ENCODE data around the gene NPAS1. TPM values are rescaled to one million over a fixed set of nuclear protein-coding genes. Genes with fewer than 3 reads are reported as not detected.

Gene NPAS1
- total RNA-seq, 2 experiments from 2014 or later = not detected

DNA sequence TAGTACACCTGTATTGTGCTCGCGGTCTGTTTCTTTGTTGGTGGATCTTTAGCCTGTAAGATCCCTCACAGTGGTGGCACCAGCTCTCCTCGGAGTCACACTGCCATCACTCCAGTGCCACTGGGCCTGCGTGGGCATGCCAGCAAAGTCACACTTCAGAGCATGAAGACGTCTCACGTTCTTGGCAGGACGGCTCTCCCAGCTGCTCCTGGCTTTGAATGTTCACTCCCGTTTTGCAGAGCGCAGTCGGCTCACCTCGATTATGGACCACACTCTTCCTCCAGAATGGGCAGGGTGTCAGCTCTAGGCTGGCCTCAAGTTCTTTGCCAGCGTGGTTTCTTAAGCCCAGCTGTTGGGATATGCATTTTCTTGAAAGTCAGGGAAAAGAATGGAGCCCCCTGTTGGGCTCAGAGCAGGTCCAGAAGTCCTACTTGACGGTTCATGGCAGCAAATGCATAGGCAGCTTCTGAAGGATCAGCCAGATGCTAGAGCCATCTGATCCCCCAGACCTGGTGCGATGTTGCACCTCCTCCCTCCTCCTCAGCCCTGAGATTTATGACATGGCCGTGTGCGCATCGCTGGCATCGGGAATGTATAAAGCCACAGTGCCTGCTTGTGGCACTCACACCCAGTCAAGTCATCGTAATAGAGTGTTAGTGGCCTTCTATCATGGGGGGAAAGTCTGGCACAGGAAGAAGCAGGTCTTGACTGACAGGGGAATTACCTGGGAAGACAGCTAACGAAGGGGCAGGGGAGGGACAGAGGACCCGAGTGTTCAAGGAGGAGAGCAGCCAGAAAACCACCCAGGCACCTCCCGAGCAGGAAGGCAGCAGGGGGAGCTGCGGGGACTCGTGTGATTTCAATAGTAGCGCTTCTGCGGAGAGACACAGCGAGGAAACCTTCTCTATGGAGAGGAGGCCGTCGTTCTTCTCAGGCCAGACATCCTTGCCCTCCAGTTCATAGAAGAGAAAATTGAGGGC is 40.2 kb upstream of the NPAS1 start:
- ATAC-seq (no peak), DNase-seq (no peak)
- Mint-ChIP-seq H3K4me3 (no peak overlapping the region), H3K36me3 (ENCODE audit: low read depth) (peaks cover 4% of the 10 kb centered on the region), H3K27me3 (ENCODE audit: low read depth) (no peaks in the 10 kb centered on the region), H3K27ac (peak overlapping the region; percentile 19), H3K4me1 (ENCODE audit: low read depth) (peaks cover 36% of the 10 kb centered on the region), H3K9me3 (ENCODE audit: insufficient read depth) (no peaks in the 10 kb centered on the region)
- POLR2A ChIA-PET = no interaction called here
- CTCF ChIA-PET = interaction anchor here (0.9 to 1.3 kb wide), 2 partner anchors 9 to 34 kb away, joined by 3 read pairs; no protein-coding TSS in a partner anchor

DNA sequence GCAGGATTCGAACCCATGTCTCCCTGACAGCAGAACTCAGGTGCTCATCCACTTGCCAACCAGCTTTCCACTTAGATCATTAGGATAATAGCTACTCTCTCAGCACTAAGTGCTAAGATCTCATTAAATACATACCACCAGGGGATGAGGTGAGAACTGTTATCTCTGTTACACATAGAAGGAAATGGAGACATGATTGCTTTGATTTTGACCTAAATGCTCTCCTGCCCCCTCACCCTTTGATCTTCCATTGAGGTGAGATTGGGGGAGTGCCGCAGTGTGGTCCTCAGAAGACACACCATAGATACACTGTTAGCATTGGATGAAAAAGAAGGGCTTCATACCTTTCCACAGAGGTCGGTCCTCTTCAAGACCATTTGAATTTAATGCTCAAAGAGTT is 38.9 kb upstream of the NPAS1 start:
- no peaks in the 10 kb centered on the region for H3K27me3 Mint-ChIP-seq (ENCODE audit: low read depth)
- no peak overlapping the region for H3K27ac Mint-ChIP-seq
- H3K9me3 Mint-ChIP-seq (ENCODE audit: insufficient read depth) = no peaks in the 10 kb centered on the region
- ATAC-seq = no peak
- ChIA-PET CTCF (no interaction called here), POLR2A (no interaction called here)
- peaks cover 36% of the 10 kb centered on the region for H3K4me1 Mint-ChIP-seq (ENCODE audit: low read depth)
- no peak for DNase-seq
- H3K36me3 Mint-ChIP-seq (ENCODE audit: low read depth) = peaks cover 4% of the 10 kb centered on the region
- H3K4me3 Mint-ChIP-seq = no peak overlapping the region

DNA sequence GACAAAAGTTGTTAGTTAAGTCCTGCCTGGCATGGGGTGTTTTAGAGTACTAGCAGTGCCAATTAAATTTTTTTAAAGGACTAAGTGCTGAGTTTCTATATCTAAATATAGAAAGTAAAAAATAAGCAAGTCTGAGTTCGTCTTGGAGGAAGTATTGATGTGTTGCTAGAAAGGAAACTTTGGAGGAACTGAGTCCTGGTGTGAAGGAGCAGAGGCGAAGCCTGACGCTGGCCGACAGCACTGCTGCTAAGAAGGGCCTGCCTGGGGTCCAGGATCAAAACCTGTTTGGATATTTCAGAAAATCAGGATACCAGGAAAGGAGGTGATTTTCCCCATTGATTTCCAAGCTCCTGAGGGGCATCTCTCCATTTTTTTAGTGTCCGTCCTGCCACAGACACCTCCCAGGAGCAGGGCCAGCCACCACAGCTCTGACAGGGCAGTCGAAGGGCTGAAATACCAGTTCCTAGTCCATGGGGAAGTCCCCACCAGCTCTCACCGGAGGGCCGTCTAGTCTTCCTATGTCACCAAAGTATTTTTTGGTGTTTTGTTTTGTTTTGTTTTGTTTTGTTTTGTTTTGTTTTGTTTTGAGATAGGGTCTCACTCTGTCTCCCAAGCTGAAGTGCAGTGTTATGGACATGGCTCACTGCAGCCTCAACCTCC is 38.2 kb upstream of the NPAS1 start:
- DNase-seq = no peak
- Mint-ChIP-seq H3K27me3 (ENCODE audit: low read depth) (no peaks in the 10 kb centered on the region), H3K9me3 (ENCODE audit: insufficient read depth) (no peaks in the 10 kb centered on the region), H3K4me3 (no peak overlapping the region), H3K4me1 (ENCODE audit: low read depth) (peaks cover 36% of the 10 kb centered on the region), H3K27ac (no peak overlapping the region), H3K36me3 (ENCODE audit: low read depth) (peaks cover 4% of the 10 kb centered on the region)
- ChIA-PET CTCF (no interaction called here), POLR2A (no interaction called here)
- ATAC-seq = no peak

DNA sequence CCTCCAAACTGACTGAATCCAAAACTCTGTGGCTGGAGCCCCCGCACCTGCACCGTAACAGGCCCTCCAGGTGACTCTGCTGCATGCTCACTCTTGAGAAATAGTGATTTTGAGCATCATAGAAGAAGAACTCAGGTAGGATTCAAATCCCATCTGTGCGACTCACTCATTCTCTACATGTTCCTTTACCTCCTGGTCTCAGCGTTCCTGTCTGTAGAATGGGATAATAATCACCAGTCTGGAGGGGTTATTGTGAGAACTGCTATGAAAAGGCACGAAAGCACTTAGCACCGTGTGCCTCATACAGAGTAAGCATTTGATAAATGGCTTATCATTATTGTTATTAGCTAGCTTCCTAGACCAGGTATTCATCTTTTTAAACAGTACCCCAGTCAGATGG is 36.5 kb upstream of the NPAS1 start:
- ATAC-seq (no peak), DNase-seq (no peak)
- H3K9me3 Mint-ChIP-seq (ENCODE audit: insufficient read depth) = no peaks in the 10 kb centered on the region
- CTCF ChIA-PET = interaction anchor here (1.0 to 1.2 kb wide), 3 partner anchors 18 to 30 kb away, joined by 3 to 5 read pairs (median 3); no protein-coding TSS in a partner anchor
- POLR2A ChIA-PET = no interaction called here
- H3K4me3 Mint-ChIP-seq = no peak overlapping the region
- H3K4me1 Mint-ChIP-seq (ENCODE audit: low read depth) = peaks cover 23% of the 10 kb centered on the region
- H3K27ac Mint-ChIP-seq = no peak overlapping the region
- H3K27me3 Mint-ChIP-seq (ENCODE audit: low read depth) = no peaks in the 10 kb centered on the region
- peaks cover 4% of the 10 kb centered on the region for H3K36me3 Mint-ChIP-seq (ENCODE audit: low read depth)

DNA sequence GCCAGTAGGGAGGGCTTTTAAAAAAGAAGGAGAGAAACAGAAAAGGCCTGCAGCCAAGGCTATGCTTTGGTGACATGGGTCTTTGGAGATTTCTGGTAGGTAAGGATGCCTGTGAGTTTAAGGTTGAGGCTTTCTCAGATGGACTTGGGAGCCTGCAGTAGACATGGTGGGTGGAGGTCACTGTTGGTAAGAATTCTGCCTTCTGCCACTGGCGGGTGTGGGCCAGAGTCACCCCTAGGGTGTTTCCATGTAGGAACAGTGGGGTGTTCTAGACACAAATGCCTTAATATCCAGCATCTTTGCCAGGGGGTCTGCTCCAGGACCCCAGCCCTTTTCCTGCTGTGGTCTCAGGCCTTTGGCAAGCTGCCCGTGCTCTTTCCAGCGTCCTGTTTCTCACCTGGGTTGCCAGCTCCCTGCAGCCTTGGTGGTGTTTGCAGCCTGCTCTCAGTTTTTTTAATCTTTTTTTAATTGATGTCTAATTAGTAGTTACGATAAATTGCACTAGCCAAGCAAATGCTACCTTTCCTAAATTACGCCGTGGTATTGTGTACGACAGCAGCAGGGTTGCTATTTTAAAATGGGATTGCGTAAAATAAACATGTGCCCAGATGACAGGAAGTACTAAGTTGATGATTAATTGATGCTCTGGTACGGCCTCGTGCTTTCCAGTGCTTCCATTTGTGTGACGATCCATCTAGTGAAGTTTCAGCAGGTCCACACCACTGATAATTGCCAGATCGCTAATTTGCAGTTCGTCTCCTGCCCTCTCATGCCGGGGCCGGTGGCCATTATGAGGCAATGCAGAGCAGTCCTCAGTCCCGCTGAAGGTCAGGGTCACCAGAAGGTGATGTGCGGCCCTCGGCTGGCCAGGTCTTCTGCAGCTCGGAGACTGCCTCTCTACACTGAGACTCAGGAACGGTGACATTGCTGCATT is 35.3 kb upstream of the NPAS1 start:
- Mint-ChIP-seq H3K27ac (no peak overlapping the region), H3K4me1 (ENCODE audit: low read depth) (peaks cover 17% of the 10 kb centered on the region), H3K36me3 (ENCODE audit: low read depth) (peaks cover 9% of the 10 kb centered on the region), H3K4me3 (no peak overlapping the region), H3K9me3 (ENCODE audit: insufficient read depth) (no peaks in the 10 kb centered on the region), H3K27me3 (ENCODE audit: low read depth) (no peaks in the 10 kb centered on the region)
- ATAC-seq (no peak), DNase-seq (no peak)
- POLR2A ChIA-PET = no interaction called here
- CTCF ChIA-PET = interaction anchor here (1.0 to 1.1 kb wide), 2 partner anchors 19 to 29 kb away, joined by 3 to 5 read pairs; no protein-coding TSS in a partner anchor

DNA sequence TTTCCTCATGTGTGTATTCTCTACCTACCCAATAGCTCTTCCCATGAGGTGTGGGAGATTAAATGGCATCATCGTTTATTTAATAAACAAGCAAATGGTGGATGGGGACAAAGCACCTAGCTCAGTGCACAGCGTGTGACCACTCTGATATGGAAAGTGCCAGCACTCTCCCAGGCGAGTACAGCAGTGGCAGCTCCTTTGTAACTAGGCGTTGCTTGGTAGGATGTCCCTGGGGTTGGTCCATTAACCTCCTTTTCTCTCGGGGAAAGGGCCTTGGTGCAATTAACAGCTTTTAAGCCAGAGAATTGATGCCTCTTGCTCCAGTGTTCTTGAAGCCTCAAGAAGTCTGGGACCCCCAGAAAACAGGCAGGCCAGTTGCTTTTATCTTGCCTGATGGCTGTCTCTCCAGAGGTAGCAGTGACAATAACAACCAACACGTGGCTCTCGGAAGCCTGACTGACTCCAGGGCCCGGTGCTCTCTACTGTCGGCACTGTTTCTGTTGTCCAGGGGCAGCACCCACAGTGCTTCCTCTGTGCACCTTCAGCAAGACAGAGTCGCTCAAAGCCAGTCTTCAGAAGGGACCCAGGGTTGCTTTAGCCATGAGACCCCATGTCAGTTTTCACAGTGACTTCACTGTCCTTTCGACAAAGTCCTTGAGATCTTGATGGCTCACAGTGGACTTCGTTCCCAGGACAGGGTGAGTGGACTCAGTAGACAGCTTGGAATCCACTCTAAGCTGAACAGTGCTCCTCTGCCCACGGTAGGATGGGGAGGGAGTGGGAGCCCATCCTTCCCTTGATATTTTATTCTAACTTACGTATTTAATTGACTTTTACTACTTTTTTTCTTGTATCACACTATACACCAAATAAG is 33.9 kb upstream of the NPAS1 start:
- peaks cover 14% of the 10 kb centered on the region for H3K36me3 Mint-ChIP-seq (ENCODE audit: low read depth)
- no peak overlapping the region for H3K4me3 Mint-ChIP-seq
- no peak for ATAC-seq
- DNase-seq = no peak
- H3K9me3 Mint-ChIP-seq (ENCODE audit: insufficient read depth) = no peaks in the 10 kb centered on the region
- no peaks in the 10 kb centered on the region for H3K27me3 Mint-ChIP-seq (ENCODE audit: low read depth)
- H3K4me1 Mint-ChIP-seq (ENCODE audit: low read depth) = peaks cover 11% of the 10 kb centered on the region
- CTCF ChIA-PET = interaction anchor here (0.9 to 1.1 kb wide), 2 partner anchors 27 to 36 kb away, joined by 3 to 4 read pairs; no protein-coding TSS in a partner anchor
- H3K27ac Mint-ChIP-seq = no peak overlapping the region
- POLR2A ChIA-PET = no interaction called here

DNA sequence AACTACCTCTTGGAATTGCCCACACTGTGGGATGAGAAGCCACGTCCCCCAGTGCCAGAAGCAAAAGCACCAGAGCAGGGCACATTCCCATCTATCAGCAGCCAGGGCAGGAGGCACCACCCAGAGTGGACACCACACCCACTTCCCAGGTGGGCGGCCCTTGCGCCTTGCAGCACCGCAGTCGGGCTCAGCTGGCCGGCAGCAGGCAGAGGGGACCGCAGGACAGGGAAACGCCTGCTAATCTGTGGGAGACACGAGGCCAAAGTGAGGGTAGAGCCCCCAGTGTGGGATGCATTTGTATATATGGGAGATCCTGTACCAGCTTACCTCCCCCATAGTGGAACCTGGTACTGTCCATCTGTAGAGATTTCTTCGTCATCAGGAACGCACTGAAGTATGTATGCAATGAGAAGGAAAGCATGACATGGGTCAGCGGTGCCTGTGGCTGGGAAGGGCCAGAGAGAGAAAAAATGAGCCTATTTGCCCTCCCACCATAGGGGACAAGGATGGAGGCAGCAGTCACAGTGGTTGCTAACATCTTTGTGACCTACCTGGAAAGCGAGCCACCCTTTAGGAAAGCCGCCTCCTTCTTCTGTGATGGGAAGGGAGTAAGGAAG is 30.9 kb upstream of the NPAS1 start:
- no peaks in the 10 kb centered on the region for H3K27me3 Mint-ChIP-seq (ENCODE audit: low read depth)
- no peaks in the 10 kb centered on the region for H3K9me3 Mint-ChIP-seq (ENCODE audit: insufficient read depth)
- peaks cover 24% of the 10 kb centered on the region for H3K36me3 Mint-ChIP-seq (ENCODE audit: low read depth)
- POLR2A ChIA-PET = no interaction called here
- DNase-seq = no peak
- peaks cover 15% of the 10 kb centered on the region for H3K4me1 Mint-ChIP-seq (ENCODE audit: low read depth)
- CTCF ChIA-PET = interaction anchor here (1.0 to 4.9 kb wide), 7 partner anchors 10 to 148 kb away, joined by 3 to 38 read pairs (median 3); no protein-coding TSS in a partner anchor
- no peak for ATAC-seq
- H3K4me3 Mint-ChIP-seq = no peak overlapping the region
- no peak overlapping the region for H3K27ac Mint-ChIP-seq

DNA sequence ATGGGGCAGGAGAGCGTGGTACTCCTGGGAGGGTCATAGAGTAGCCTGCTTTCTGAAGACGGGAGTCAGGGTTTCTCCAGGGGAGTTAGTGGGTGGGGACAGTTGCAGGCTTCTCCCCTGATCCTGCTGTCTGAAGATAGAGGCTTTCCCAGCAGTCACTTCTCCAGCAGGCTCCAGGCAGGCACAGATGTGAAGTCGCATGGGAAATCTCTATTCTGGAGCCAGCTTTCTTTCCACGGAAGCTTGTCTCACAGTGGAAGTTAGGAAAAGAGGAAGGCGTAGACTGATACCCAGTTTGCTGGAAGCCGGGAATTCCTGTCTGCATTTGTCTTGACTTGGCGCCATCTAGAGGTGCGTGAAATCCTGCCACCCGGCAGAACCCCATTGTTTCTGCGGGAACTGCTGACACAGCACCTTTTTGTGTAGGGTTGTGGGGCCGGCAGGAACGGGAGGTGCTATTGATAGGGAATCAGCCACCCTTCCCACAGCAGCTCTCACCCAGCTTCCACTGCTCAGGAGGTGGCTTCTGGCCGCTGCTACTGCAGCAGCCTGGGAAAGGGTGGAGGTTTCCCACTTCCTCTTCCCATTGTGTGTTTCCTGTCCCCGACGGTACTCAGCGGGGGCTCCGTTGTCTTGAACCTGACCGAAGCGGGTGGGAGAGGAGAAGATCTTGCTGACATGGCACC is 28.5 kb upstream of the NPAS1 start:
- POLR2A ChIA-PET = interaction anchor here (0.9 kb wide), 1 partner anchor 129 kb away, joined by 3 read pairs; no protein-coding TSS in a partner anchor
- H3K27me3 Mint-ChIP-seq (ENCODE audit: low read depth) = no peaks in the 10 kb centered on the region
- H3K36me3 Mint-ChIP-seq (ENCODE audit: low read depth) = peaks cover 24% of the 10 kb centered on the region
- CTCF ChIA-PET = interaction anchor here (0.7 to 4.9 kb wide), 24 partner anchors 11 to 150 kb away, joined by 3 to 38 read pairs (median 4); partner anchors contain the start of gene AP2S1
- peak overlapping the region; percentile 68 for H3K27ac Mint-ChIP-seq
- ATAC-seq (peak; percentile 68), DNase-seq (peak; percentile 63)
- no peaks in the 10 kb centered on the region for H3K9me3 Mint-ChIP-seq (ENCODE audit: insufficient read depth)
- H3K4me3 Mint-ChIP-seq = no peak overlapping the region
- peaks cover 15% of the 10 kb centered on the region for H3K4me1 Mint-ChIP-seq (ENCODE audit: low read depth)

DNA sequence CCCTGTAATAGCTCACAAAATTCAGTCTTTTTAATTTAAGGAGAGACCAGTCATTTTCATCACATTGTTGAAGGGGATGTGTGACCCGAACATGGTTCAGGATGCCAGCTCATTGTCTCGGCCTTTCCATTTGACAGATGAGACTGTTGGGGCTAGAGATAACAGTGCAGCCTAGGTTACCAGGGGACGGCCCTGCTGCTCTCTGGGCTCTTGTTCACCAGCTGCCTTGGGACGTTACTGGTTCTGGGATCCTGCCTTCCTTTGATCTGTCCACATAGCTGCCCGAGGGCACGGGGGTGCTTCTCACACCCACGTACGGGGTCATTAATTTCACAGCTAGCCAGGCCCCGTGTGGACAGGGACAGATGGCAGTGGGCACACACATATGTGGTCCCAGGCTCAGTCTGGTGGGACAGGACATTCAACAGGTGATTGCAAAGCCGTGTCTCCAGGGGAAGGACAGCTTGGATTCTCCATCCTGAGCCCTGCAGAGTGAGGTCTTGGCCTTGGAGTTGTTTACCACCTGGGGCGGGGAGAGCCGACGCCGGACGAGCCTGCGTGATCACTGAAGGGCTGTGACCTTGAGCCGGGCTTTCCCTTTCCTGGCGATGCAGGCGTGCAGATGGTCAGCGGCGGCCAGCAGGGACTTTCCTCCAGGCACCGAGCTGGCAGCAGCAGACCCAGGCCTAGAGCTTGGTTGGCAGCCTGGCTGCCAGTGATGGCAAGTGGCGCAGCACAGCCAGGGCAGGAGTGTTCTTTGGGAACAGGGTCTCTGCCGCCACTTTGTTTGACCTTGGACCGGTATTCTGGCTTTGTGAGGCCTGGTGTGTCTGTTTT is 26.7 kb upstream of the NPAS1 start:
- peaks cover 28% of the 10 kb centered on the region for H3K36me3 Mint-ChIP-seq (ENCODE audit: low read depth)
- H3K4me1 Mint-ChIP-seq (ENCODE audit: low read depth) = peaks cover 15% of the 10 kb centered on the region
- H3K9me3 Mint-ChIP-seq (ENCODE audit: insufficient read depth) = no peaks in the 10 kb centered on the region
- no peak overlapping the region for H3K27ac Mint-ChIP-seq
- ATAC-seq (no peak), DNase-seq (no peak)
- POLR2A ChIA-PET = interaction anchor here (0.9 kb wide), 1 partner anchor 39 kb away, joined by 3 read pairs; no protein-coding TSS in a partner anchor
- H3K27me3 Mint-ChIP-seq (ENCODE audit: low read depth) = no peaks in the 10 kb centered on the region
- CTCF ChIA-PET = interaction anchor here (1.2 to 4.9 kb wide), 10 partner anchors 17 to 226 kb away, joined by 3 to 38 read pairs (median 9); no protein-coding TSS in a partner anchor
- H3K4me3 Mint-ChIP-seq = no peak overlapping the region
